T-cell (primary cell): ENCODE measurements around the gene PACSIN3. TPM values are rescaled to one million over a fixed set of nuclear protein-coding genes. Genes with fewer than 3 reads are reported as not detected.

Experiments used
- ATAC-seq, 4 experiments: fragments of 200-7000 bp in 3 of 4; fragments of 150-1000 bp in 1 of 4; cut with Tn5 transposase; replicated peaks in 1 of 4; 1 replicate in 3 of 4; 2 replicates in 1 of 4; pipeline ENCODE4 v1.10.0; 2021; ENCODE audit warnings: moderate library complexity in 3 of 4, mild to moderate bottlenecking in 2 of 4, moderate number of reproducible peaks in 1 of 4
- CTCF ChIA-PET, 2 donors: fragments of 300-600 bp; sonication (Branson Sonifier 250); formaldehyde crosslinking; loops; one replicate each; lab custom pipeline; 2022; ENCODE audit warnings: antibody characterized with exemption in 2 of 2; lab: Charles Lee
- POLR2A ChIA-PET, 2 donors: fragments of 300-600 bp; sonication (Branson Sonifier 250); formaldehyde crosslinking; loops; one replicate each; lab custom pipeline; 2022; ENCODE audit warnings: antibody characterized with exemption in 2 of 2; lab: Charles Lee
- DNase-seq, 35 experiments: peaks; one replicate each; pipeline versions ENCODE4 v3.0.0 to v3.0.0-alpha.2; 2013 to 2023
- H3K27ac ChIP-seq: one replicate; pipeline ENCODE4 v1.5.1; 2013; ENCODE audit warnings: low read length
- H3K27me3 ChIP-seq, 2 experiments: replicated peaks in 1 of 2; 1 replicate in 1 of 2; 2 replicates in 1 of 2; pipeline versions ENCODE4 v1.6.1 to v1.7.0; 2013; ENCODE audit warnings: low read length in 1 of 2, mixed read lengths in 1 of 2; ENCODE audit not compliant: control insufficient read depth in 2 of 2, insufficient read depth in 2 of 2; ENCODE audit errors: extremely low read depth in 1 of 2
- H3K36me3 ChIP-seq, 2 donors: 1 replicate in 1 of 2; 2 replicates in 1 of 2; pipeline versions ENCODE4 v1.6.1 to v1.7.0; 2013; ENCODE audit warnings: low read length in 1 of 2; ENCODE audit not compliant: control insufficient read depth in 2 of 2, insufficient read depth in 1 of 2; ENCODE audit errors: extremely low read depth in 1 of 2
- H3K4me1 ChIP-seq, 2 experiments: 1 replicate in 1 of 2; 2 replicates in 1 of 2; pipeline versions ENCODE4 v1.6.1 to v1.7.0; 2013; ENCODE audit warnings: low read length in 2 of 2, mixed read lengths in 1 of 2; ENCODE audit not compliant: insufficient read depth in 2 of 2, control insufficient read depth in 1 of 2; ENCODE audit errors: extremely low read depth in 1 of 2
- H3K4me3 ChIP-seq, 2 donors: 1 replicate in 1 of 2; 2 replicates in 1 of 2; pipeline versions ENCODE4 v1.5.1 to v1.7.0; 2013; ENCODE audit warnings: mild to moderate bottlenecking in 2 of 2, low read length in 1 of 2, moderate library complexity in 1 of 2; ENCODE audit not compliant: control insufficient read depth in 1 of 2; ENCODE audit errors: extremely low read depth in 1 of 2
- H3K9me3 ChIP-seq: 2 replicates; pipeline ENCODE4 v1.7.0; 2013
- H3K27ac Mint-ChIP-seq, 2 donors: one replicate each; pipeline ENCODE4 v1.8.0; 2020 to 2021; ENCODE audit warnings: mild to moderate bottlenecking in 2 of 2, mixed read lengths in 2 of 2
- H3K27me3 Mint-ChIP-seq, 2 donors: one replicate each; pipeline ENCODE4 v1.8.0; 2021 to 2022; ENCODE audit warnings: mixed read lengths in 2 of 2
- H3K36me3 Mint-ChIP-seq: one replicate; pipeline ENCODE4 v1.8.0; 2021; ENCODE audit warnings: mixed read lengths
- H3K4me1 Mint-ChIP-seq, 3 donors: one replicate each; pipeline ENCODE4 v1.8.0; 2020 to 2022; ENCODE audit warnings: mixed read lengths in 3 of 3, mild to moderate bottlenecking in 1 of 3
- H3K4me3 Mint-ChIP-seq, 3 donors: one replicate each; pipeline ENCODE4 v1.8.0; 2020 to 2022; ENCODE audit warnings: mild to moderate bottlenecking in 3 of 3, mixed read lengths in 3 of 3, moderate library complexity in 3 of 3
- H3K9me3 Mint-ChIP-seq, 3 donors: one replicate each; pipeline ENCODE4 v1.8.0; 2020 to 2022; ENCODE audit warnings: mixed read lengths in 3 of 3
- WGBS: methylation state at CpG from one replicate; pipeline ENCODE4 v1.1.5; 2013; ENCODE audit warnings: missing lambda C conversion rate; ENCODE audit not compliant: insufficient coverage; 5-methylcytosine and 5-hydroxymethylcytosine counted together
- total RNA-seq, 35 experiments: library from RNA in 6 of 35; stranded (reverse) in 6 of 35; fragments of 120-200 nt in 1 of 35; gene quantifications; one replicate each; pipeline versions ENCODE4 v1.2.1 to v1.2.4 and lab custom pipeline; 2013 to 2026

The PACSIN3 gene
- total RNA-seq, 5 donors from 2014 or later (not counting 1 experiment from before 2014, with no cell fraction given): 0.49 to 1.9 (median 1.4) TPM; not detected in 1

- H3K9me3 Mint-ChIP-seq: no peaks in the 10 kb centered on the region
- H3K27me3 Mint-ChIP-seq: no peaks in the 10 kb centered on the region
- Histone ChIP-seq H3K4me3 (no peak overlapping the region), H3K4me1 (peaks cover 0 to 9% of the 10 kb centered on the region in 2 experiments), H3K36me3 (peaks cover 23 to 47% of the 10 kb centered on the region in 2 donors), H3K27me3 (no peaks in the 10 kb centered on the region), H3K9me3 (no peaks in the 10 kb centered on the region), H3K27ac (no peak overlapping the region)
- POLR2A ChIA-PET: interaction anchor here (0.5 to 0.7 kb wide), 6 partner anchors 10 to 287 kb away, joined by 3 to 6 read pairs (median 4); no protein-coding TSS in a partner anchor
- WGBS: 71% methylated on average over 1 of the region's 3 CpGs
- CTCF ChIA-PET: interaction anchor here (0.5 to 0.7 kb wide), 14 partner anchors 8 to 545 kb away, joined by 3 to 6 read pairs (median 4); no protein-coding TSS in a partner anchor
- peaks cover 0 to 4% (median 2%) of the 10 kb centered on the region in 3 donors for H3K4me1 Mint-ChIP-seq
- DNase-seq: no peak
- no peak for ATAC-seq
- H3K27ac Mint-ChIP-seq: no peak overlapping the region
- H3K4me3 Mint-ChIP-seq: no peak overlapping the region
- peaks cover 14% of the 10 kb centered on the region for H3K36me3 Mint-ChIP-seq
These were observed 23.0 kb downstream of the PACSIN3 start for GRCh38 chr11:47163193-47163592.

- no peaks in the 10 kb centered on the region for H3K27me3 ChIP-seq
- no peak for ATAC-seq
- H3K9me3 ChIP-seq: no peaks in the 10 kb centered on the region
- no peak overlapping the region for H3K27ac ChIP-seq
- H3K36me3 ChIP-seq: peaks cover 25 to 39% of the 10 kb centered on the region in 2 donors
- peaks cover 10% of the 10 kb centered on the region for H3K36me3 Mint-ChIP-seq
- H3K4me1 ChIP-seq: peaks cover 0 to 9% of the 10 kb centered on the region in 2 experiments
- ChIA-PET POLR2A (interaction anchor here in 1 of 2 donors (0.7 kb wide), 1 partner anchor 10 kb away, joined by 6 read pairs; no protein-coding TSS in a partner anchor), CTCF (interaction anchor here (0.6 to 0.7 kb wide), 3 partner anchors 11 to 372 kb away, joined by 4 to 6 read pairs (median 4); no protein-coding TSS in a partner anchor)
- H3K4me1 Mint-ChIP-seq: peaks cover 0 to 5% (median 2%) of the 10 kb centered on the region in 3 donors
- H3K27ac Mint-ChIP-seq: peak overlapping the region in 1 of 2 donors; percentile 39
- DNase-seq: no peak
- no peaks in the 10 kb centered on the region for H3K27me3 Mint-ChIP-seq
- WGBS: 79% methylated on average over 3 of the region's 5 CpGs
- H3K4me3 ChIP-seq: no peak overlapping the region
- no peaks in the 10 kb centered on the region for H3K9me3 Mint-ChIP-seq
- no peak overlapping the region for H3K4me3 Mint-ChIP-seq
These were observed 23.8 kb downstream of the PACSIN3 start for GRCh38 chr11:47162426-47162825.

GRCh38 chr11:47161890-47162289 is 24.3 kb downstream of the PACSIN3 start:
- H3K27ac Mint-ChIP-seq: peak overlapping the region in 1 of 2 donors; percentile 39
- ChIA-PET POLR2A (no interaction called here), CTCF (interaction anchor here (0.5 to 0.6 kb wide), 3 partner anchors 35 to 549 kb away, joined by 3 to 4 read pairs (median 3); no protein-coding TSS in a partner anchor)
- no peak for ATAC-seq
- H3K4me3 Mint-ChIP-seq: no peak overlapping the region
- peaks cover 0 to 5% (median 2%) of the 10 kb centered on the region in 3 donors for H3K4me1 Mint-ChIP-seq
- no peaks in the 10 kb centered on the region for H3K27me3 ChIP-seq
- peaks cover 0 to 9% of the 10 kb centered on the region in 2 experiments for H3K4me1 ChIP-seq
- peaks cover 10% of the 10 kb centered on the region for H3K36me3 Mint-ChIP-seq
- H3K36me3 ChIP-seq: peaks cover 21 to 34% of the 10 kb centered on the region in 2 donors
- H3K4me3 ChIP-seq: no peak overlapping the region
- WGBS: 83% methylated on average over 4 of the region's 9 CpGs
- no peaks in the 10 kb centered on the region for H3K9me3 ChIP-seq
- no peak for DNase-seq
- H3K9me3 Mint-ChIP-seq: no peaks in the 10 kb centered on the region
- H3K27ac ChIP-seq: no peak overlapping the region
- H3K27me3 Mint-ChIP-seq: no peaks in the 10 kb centered on the region

GRCh38 chr11:47161134-47161854 is 24.9 kb downstream of the PACSIN3 start:
- no peak overlapping the region for H3K4me3 ChIP-seq
- no peaks in the 10 kb centered on the region for H3K9me3 ChIP-seq
- CTCF ChIA-PET: interaction anchor here (0.5 to 1.1 kb wide), 4 partner anchors 11 to 549 kb away, joined by 3 to 4 read pairs (median 4); no protein-coding TSS in a partner anchor
- H3K4me3 Mint-ChIP-seq: no peak overlapping the region
- DNase-seq: peak in 33 of 35 experiments; percentile 30 to 78 (median 54)
- H3K36me3 Mint-ChIP-seq: peaks cover 9% of the 10 kb centered on the region
- H3K27me3 Mint-ChIP-seq: no peaks in the 10 kb centered on the region
- H3K36me3 ChIP-seq: peaks cover 15 to 28% of the 10 kb centered on the region in 2 donors
- no peak overlapping the region for H3K27ac ChIP-seq
- POLR2A ChIA-PET: interaction anchor here in 1 of 2 donors (0.6 kb wide), 1 partner anchor 273 kb away, joined by 4 read pairs; no protein-coding TSS in a partner anchor
- H3K4me1 Mint-ChIP-seq: peaks cover 0 to 5% (median 2%) of the 10 kb centered on the region in 3 donors
- peaks cover 0 to 9% of the 10 kb centered on the region in 2 experiments for H3K4me1 ChIP-seq
- 85% methylated on average over 4 of the region's 14 CpGs for WGBS
- H3K27me3 ChIP-seq: no peaks in the 10 kb centered on the region
- H3K27ac Mint-ChIP-seq: no peak overlapping the region
- H3K9me3 Mint-ChIP-seq: no peaks in the 10 kb centered on the region
- ATAC-seq: peak; percentile 72 to 85 (median 78)

GRCh38 chr11:47160753-47161133 is 25.5 kb downstream of the PACSIN3 start:
- Histone ChIP-seq H3K27me3 (no peaks in the 10 kb centered on the region), H3K9me3 (no peaks in the 10 kb centered on the region), H3K36me3 (peaks cover 15 to 23% of the 10 kb centered on the region in 2 donors), H3K27ac (no peak overlapping the region), H3K4me1 (peaks cover 0 to 14% of the 10 kb centered on the region in 2 experiments), H3K4me3 (no peak overlapping the region)
- 90% methylated on average over 2 of the region's 5 CpGs for WGBS
- DNase-seq: no peak
- ATAC-seq: peak in 3 of 4 experiments; percentile 7 to 23 (median 7)
- Mint-ChIP-seq H3K27me3 (no peaks in the 10 kb centered on the region), H3K4me1 (peaks cover 0 to 7% (median 2%) of the 10 kb centered on the region in 3 donors), H3K27ac (peak overlapping the region in 1 of 2 donors; percentile 48), H3K4me3 (no peak overlapping the region), H3K36me3 (peaks cover 6% of the 10 kb centered on the region), H3K9me3 (no peaks in the 10 kb centered on the region)
- ChIA-PET CTCF (interaction anchor here (0.6 to 1.1 kb wide), 2 partner anchors 11 to 235 kb away, joined by 4 read pairs; no protein-coding TSS in a partner anchor), POLR2A (interaction anchor here in 1 of 2 donors (0.6 kb wide), 1 partner anchor 272 kb away, joined by 4 read pairs; no protein-coding TSS in a partner anchor)

- Mint-ChIP-seq H3K36me3 (no peaks in the 10 kb centered on the region), H3K4me3 (no peak overlapping the region), H3K9me3 (no peaks in the 10 kb centered on the region), H3K27ac (peak overlapping the region; percentile 52 to 63), H3K27me3 (no peaks in the 10 kb centered on the region), H3K4me1 (peaks cover 24 to 32% (median 25%) of the 10 kb centered on the region in 3 donors)
- no peak for ATAC-seq
- H3K36me3 ChIP-seq: peaks cover 3 to 9% of the 10 kb centered on the region in 2 donors
- no peak overlapping the region for H3K27ac ChIP-seq
- ChIA-PET POLR2A (no interaction called here), CTCF (no interaction called here)
- H3K9me3 ChIP-seq: no peaks in the 10 kb centered on the region
- no peak overlapping the region for H3K4me3 ChIP-seq
- H3K27me3 ChIP-seq: no peaks in the 10 kb centered on the region
- WGBS: 90% methylated on average over 2 of the region's 5 CpGs
- no peak for DNase-seq
- peaks cover 19 to 39% of the 10 kb centered on the region in 2 experiments for H3K4me1 ChIP-seq
These were observed 28.0 kb downstream of the PACSIN3 start for GRCh38 chr11:47158242-47158641.
